ENCODE measurements around the gene GPC2.

Gene GPC2

GRCh38 chr7:100119970-100120732 is 57.0 kb downstream of the GPC2 start:
- no peak for TF ChIP-seq CTCF (IDR thresholded peaks at IDR 0.05; ENCODE audit: extremely low read depth, insufficient read depth, missing control alignments)
- DNase-seq (ENCODE audit: low spot score), result no peak
- in situ Hi-C loops (cut with MboI; ENCODE audit: low pct_unique_long_range_greater_than_20kb, low sequenced_read_pairs, unreplicated experiment), result no loop called here

All from GM13977 (cell line).